Liver (tissue), 9 donors: ENCODE results near the gene LRRN2. TPM values are rescaled to one million over a fixed set of nuclear protein-coding genes. Genes with fewer than 3 reads are reported as not detected.

Experiments used
- DNase-seq: peaks from one replicate; pipeline ENCODE4 v3.0.0-alpha.2; 2017; ENCODE audit warnings: low spot score
- H3K27ac ChIP-seq, 2 donors: one replicate each; pipeline ENCODE4 v1.7.0; 2013; ENCODE audit warnings: inconsistent platforms in 2 of 2, low read length in 2 of 2, control low read depth in 1 of 2, low read depth in 1 of 2, mild to moderate bottlenecking in 1 of 2
- H3K27me3 ChIP-seq, 4 donors: one replicate each; pipeline versions ENCODE4 v1.6.1 to v1.7.0; 2013; ENCODE audit warnings: low read length in 3 of 4, inconsistent platforms in 1 of 4, mild to moderate bottlenecking in 1 of 4, moderate library complexity in 1 of 4; ENCODE audit not compliant: control insufficient read depth in 4 of 4, insufficient read depth in 4 of 4
- H3K36me3 ChIP-seq, 4 donors: one replicate each; pipeline versions ENCODE4 v1.6.1 to v1.7.0; 2013; ENCODE audit warnings: low read length in 3 of 4, mild to moderate bottlenecking in 3 of 4, low read depth in 1 of 4, moderate library complexity in 1 of 4; ENCODE audit not compliant: control insufficient read depth in 4 of 4, insufficient read depth in 3 of 4
- H3K4me1 ChIP-seq, 4 donors: one replicate each; pipeline versions ENCODE4 v1.6.1 to v1.7.0; 2013; ENCODE audit warnings: low read length in 3 of 4, mild to moderate bottlenecking in 3 of 4, moderate library complexity in 1 of 4; ENCODE audit not compliant: control insufficient read depth in 4 of 4, insufficient read depth in 4 of 4
- H3K4me3 ChIP-seq, 3 donors: one replicate each; pipeline versions ENCODE4 v1.6.1 to v1.7.0; 2013; ENCODE audit warnings: low read length in 3 of 3, control low read depth in 1 of 3, low read depth in 1 of 3, mild to moderate bottlenecking in 1 of 3
- H3K9ac ChIP-seq, 2 donors: one replicate each; pipeline ENCODE4 v1.7.0; 2013; ENCODE audit warnings: low read length in 2 of 2, mild to moderate bottlenecking in 2 of 2, moderate library complexity in 2 of 2, control low read depth in 1 of 2, low read depth in 1 of 2
- H3K9me3 ChIP-seq, 4 donors: one replicate each; pipeline versions ENCODE4 v1.6.1 to v1.7.0; 2013; ENCODE audit warnings: low read length in 3 of 4; ENCODE audit not compliant: control insufficient read depth in 4 of 4
- ATF3 ChIP-seq: IDR thresholded peaks from 2 replicates; pipeline ENCODE4 v1.6.1; 2016; ENCODE audit warnings: antibody characterized with exemption
- CTCF ChIP-seq: fragments of 150-350 bp; IDR thresholded peaks from 2 replicates; pipeline ENCODE4 v1.5.1; 2017; ENCODE audit warnings: improper control_type of control experiment, low read depth, low read length; ENCODE audit not compliant: missing input control
- EGR1 ChIP-seq, 2 donors: IDR thresholded peaks; 2 replicates each; pipeline ENCODE4 v1.6.1; 2016 to 2018; ENCODE audit warnings: antibody characterized with exemption in 2 of 2, low read depth in 2 of 2
- FOXA1 ChIP-seq: IDR thresholded peaks from 2 replicates; pipeline ENCODE4 v1.6.1; 2016; ENCODE audit warnings: antibody characterized with exemption
- FOXA2 ChIP-seq: IDR thresholded peaks from 2 replicates; pipeline ENCODE4 v1.6.1; 2016; ENCODE audit warnings: antibody characterized with exemption
- MAX ChIP-seq: IDR thresholded peaks from 2 replicates; pipeline ENCODE4 v1.6.1; 2016; ENCODE audit warnings: antibody characterized with exemption
- NR2F2 ChIP-seq: IDR thresholded peaks from 2 replicates; pipeline ENCODE4 v1.6.1; 2016; ENCODE audit warnings: antibody characterized with exemption
- RAD21 ChIP-seq, 2 donors: IDR thresholded peaks; 2 replicates each; pipeline ENCODE4 v1.6.1; 2016; ENCODE audit warnings: antibody characterized with exemption in 2 of 2, mild to moderate bottlenecking in 2 of 2
- REST ChIP-seq: IDR thresholded peaks from 2 replicates; pipeline ENCODE4 v1.6.1; 2016; ENCODE audit warnings: antibody characterized with exemption, mild to moderate bottlenecking
- SP1 ChIP-seq: IDR thresholded peaks from 2 replicates; pipeline ENCODE4 v1.6.1; 2018; ENCODE audit warnings: antibody characterized with exemption, mild to moderate bottlenecking
- ZBTB33 ChIP-seq: IDR thresholded peaks from 2 replicates; pipeline ENCODE4 v1.6.1; 2016; ENCODE audit warnings: antibody characterized with exemption
- WGBS: extraction: QIAGEN DNeasy Blood & Tissue Kit; methylation state at CpG from one replicate; pipeline ENCODE4 v1.1.7; 2013; 5-methylcytosine and 5-hydroxymethylcytosine counted together
- polyA plus RNA-seq, 2 donors: library from polyadenylated mRNA; stranded (reverse) in 1 of 2; unstranded in 1 of 2; fragments of 200-250 nt in 1 of 2; fragments of >200 nt in 1 of 2; fragmentation: Nextera tagmentation in 1 of 2; extraction: Ambion mirVana in 1 of 2; gene quantifications; one replicate each; pipeline versions ENCODE4 v1.2.1 to v1.2.3, GENCODE V29; 2013 to 2015
- total RNA-seq, 2 donors: library from RNA; depleted of rRNA; stranded (reverse); fragments of >200 nt; gene quantifications; one replicate each; pipeline ENCODE4 v1.2.3, GENCODE V29; 2014
- donor health status: healthy.
- donor health status: healthy.
- donor health status: healthy.
- donor health status: healthy.
- donor health status: healthy.

The LRRN2 gene
- total and polyA plus RNA-seq, 4 donors: 0.13 to 2.8 (median 0.28) TPM

- TF ChIP-seq REST: no peak
- TF ChIP-seq SP1: no peak
- no peak for TF ChIP-seq FOXA2
- TF ChIP-seq NR2F2: no peak
- no peak for TF ChIP-seq CTCF
- TF ChIP-seq EGR1 (IDR thresholded peaks at IDR 0.05; ENCODE audit: low read depth in 2 of 2): no peak
- no peak for TF ChIP-seq FOXA1
These were observed 51.2 kb downstream of the LRRN2 start (continued) for GRCh38 chr1:204634260-204634910.

- Histone ChIP-seq H3K9ac (no peak overlapping the region), H3K27me3 (peaks cover 0 to 2% (median 0%) of the 10 kb centered on the region in 4 donors), H3K9me3 (no peaks in the 10 kb centered on the region), H3K4me1 (no peaks in the 10 kb centered on the region), H3K4me3 (no peak overlapping the region), H3K27ac (no peak overlapping the region), H3K36me3 (no peaks in the 10 kb centered on the region)
- TF ChIP-seq ZBTB33 (no peak), ATF3 (no peak), EGR1 (IDR thresholded peaks at IDR 0.05; ENCODE audit: low read depth in 2 of 2) (no peak), REST (no peak), FOXA1 (no peak), MAX (no peak), RAD21 (IDR thresholded peaks at IDR 0.05) (no peak)
- DNase-seq: no peak
- 84% methylated on average over 8 of the region's 8 CpGs for WGBS
These were observed 51.9 kb downstream of the LRRN2 start for GRCh38 chr1:204633665-204634064.
